Measurements from ENCODE around the gene FGF5. TPM values are rescaled to one million over a fixed set of nuclear protein-coding genes. Genes with fewer than 3 reads are reported as not detected.

Gene FGF5
- polyA plus RNA-seq, 12 donors: 0.47 to 2.4 (median 1.4) TPM; not detected in 1

GRCh38 chr4:80335554-80336358, 69.3 kb downstream of the FGF5 start, which contains the start of gene CFAP299:
TSS of gene CFAP299 (plus strand) at chr4:80335730.
- peak; percentile 87 for DNase-seq

- peak; percentile 3 for DNase-seq
These were observed 70.1 kb downstream of the FGF5 start for GRCh38 chr4:80336582-80336981.

- no peak for DNase-seq
These were observed 73.6 kb downstream of the FGF5 start for GRCh38 chr4:80340036-80340435.

Other genes with a start within 250 kb of the FGF5 start
- gene ANTXR2, start 193.4 kb upstream of the FGF5 start, polyA plus RNA-seq (ENCODE audit: insufficient read length in 12 of 12): 100 to 1,000 TPM in 10 of 12 donors, 10 to 100 TPM in 1, not detected in 1; 87.8 to 154 (median 121) TPM
- 10 to 100 TPM in 10 of 12 donors, 1 to 10 TPM in 1, not detected in 1; 7.9 to 18.8 (median 14.2) TPM for gene PRDM8, start 69.2 kb upstream of the FGF5 start, polyA plus RNA-seq (ENCODE audit: insufficient read length in 12 of 12)
- gene CFAP299, start 69.1 kb downstream of the FGF5 start, polyA plus RNA-seq (ENCODE audit: insufficient read length in 12 of 12): under 1 TPM in 4 of 12 donors, not detected in 8; 0.17 to 0.36 (median 0.28) TPM

Data from muscle of arm (tissue), 12 donors.